Parietal lobe (tissue), 2 donors: ENCODE measurements around the gene MAP3K2. TPM values are rescaled to one million over a fixed set of nuclear protein-coding genes. Genes with fewer than 3 reads are reported as not detected.

Experiments used
- small RNA-seq: library from RNA; depleted of rRNA; stranded (forward); fragments of <200 nt; gene quantifications from one replicate; pipeline ENCODE3, GENCODE V24; 2014; ENCODE audit warnings: low replicate concordance
- total RNA-seq: library from RNA; depleted of rRNA; stranded (reverse); fragments of >200 nt; gene quantifications from one replicate; pipeline ENCODE4 v1.2.3, GENCODE V29; 2014

The MAP3K2 gene
- 58.8 TPM for total RNA-seq

GRCh38 chr2:127387655-127388422, at the start of gene MAP3K2:
Gene MAP3K2, minus strand, starts transcription at chr2:127387975. Its CDS starts 44,846 bp downstream, at chr2:127343129.

GRCh38 chr2:127418300-127419111, 30.7 kb upstream of the MAP3K2 start, which contains the start of gene PROC:
Gene PROC, plus strand, starts transcription at chr2:127418427. Its CDS starts 1,516 bp downstream, at chr2:127419943.

GRCh38 chr2:127293748-127294562, 93.8 kb downstream of the MAP3K2 start, which contains the start of gene ERCC3:
Gene ERCC3, minus strand, starts transcription at chr2:127294144. Its CDS starts 63 bp downstream, at chr2:127294081.

Small RNA genes within 50 kb of the gene (small RNA-seq; reads per million reads assigned to genes)
- gene MIR4783: not detected
- gene RNU6-1147P: not detected

Other genes starting within 250 kb of the MAP3K2 start
- gene CYP27C1, start 167.7 kb downstream of the MAP3K2 start, total RNA-seq: 3.1 TPM
- 72.0 TPM for gene ERCC3, start 93.8 kb downstream of the MAP3K2 start, total RNA-seq
- gene PROC, start 30.5 kb upstream of the MAP3K2 start, total RNA-seq: not detected
- gene IWS1, start 138.5 kb upstream of the MAP3K2 start, total RNA-seq: 50.4 TPM
- gene MYO7B, start 147.7 kb upstream of the MAP3K2 start, total RNA-seq: not detected